SK-N-SH (cell line): ENCODE data around the gene MAST4. TPM values are rescaled to one million over a fixed set of nuclear protein-coding genes. Genes with fewer than 3 reads are reported as not detected.

ENCODE experiments used
- CTCF ChIA-PET: fragments of 300-600, 350-600 bp; formaldehyde crosslinking; extraction: SDS; loops from one replicate; lab custom pipeline; 2021; lab: Yijun Ruan, JAX
- POLR2A ChIA-PET: fragments of 350-600 bp; sonication (Branson Sonifier 250); formaldehyde crosslinking; extraction: SDS; loops from one replicate; lab custom pipeline; 2020; ENCODE audit warnings: antibody characterized with exemption, inconsistent platforms; lab: Yijun Ruan, JAX
- DNase-seq: peaks from one replicate; pipeline ENCODE4 v3.0.0; 2012
- H2AFZ ChIP-seq: fragments of 200-600 bp; sonication (generic); 2 replicates; pipeline ENCODE4 v1.8.1; 2016; ENCODE audit warnings: antibody characterized with exemption, mild to moderate bottlenecking, low read depth
- H3F3A ChIP-seq: fragments of 200-600 bp; sonication (generic); replicated peaks from 2 replicates; pipeline ENCODE3; 2016; ENCODE audit warnings: antibody characterized with exemption, mild to moderate bottlenecking; ENCODE audit not compliant: insufficient read depth
- H3K27ac ChIP-seq, 2 experiments: fragments of 200-500 bp in 1 of 2; fragments of 200-600 bp in 1 of 2; sonication (Bioruptor generic) in 1 of 2; sonication (generic), shearing (Covaris generic) in 1 of 2; 2 replicates each; pipeline versions ENCODE4 v1.5.1 to v1.6.1; 2014 to 2016; ENCODE audit warnings: low read depth in 2 of 2, inconsistent platforms in 1 of 2, low read length in 1 of 2, mild to moderate bottlenecking in 1 of 2, mixed read lengths in 1 of 2
- H3K27me3 ChIP-seq: fragments of 200-600 bp; sonication (generic), shearing (Covaris generic); 2 replicates; pipeline ENCODE4 v1.6.1; 2016; ENCODE audit warnings: mixed run types; ENCODE audit not compliant: insufficient read depth
- H3K36me3 ChIP-seq, 2 experiments: fragments of 200-500 bp in 1 of 2; fragments of 200-600 bp in 1 of 2; sonication (Bioruptor generic) in 1 of 2; sonication (generic) in 1 of 2; replicated peaks in 1 of 2; 2 replicates each; pipeline versions ENCODE3 to v1.5.1; 2014 to 2016; ENCODE audit warnings: low read length in 1 of 2, mild to moderate bottlenecking in 1 of 2; ENCODE audit not compliant: insufficient read depth in 2 of 2, control insufficient read depth in 1 of 2
- H3K4me1 ChIP-seq, 2 experiments: fragments of 200-500 bp in 1 of 2; fragments of 200-600 bp in 1 of 2; sonication (Bioruptor generic) in 1 of 2; sonication (generic), shearing (Covaris generic) in 1 of 2; 2 replicates each; pipeline versions ENCODE4 v1.5.1 to v1.6.1; 2014 to 2016; ENCODE audit warnings: low read depth in 1 of 2, low read length in 1 of 2, mixed run types in 1 of 2; ENCODE audit not compliant: insufficient read depth in 2 of 2, control insufficient read depth in 1 of 2
- H3K4me2 ChIP-seq: fragments of 200-600 bp; sonication (generic), shearing (Covaris generic); 2 replicates; pipeline ENCODE4 v1.6.1; 2017; ENCODE audit warnings: mixed run types
- H3K4me3 ChIP-seq, 2 experiments: fragments of 200-500 bp in 1 of 2; fragments of 200-600 bp in 1 of 2; sonication (Bioruptor generic) in 1 of 2; sonication (generic), shearing (Covaris generic) in 1 of 2; 2 replicates each; pipeline versions ENCODE4 v1.5.1 to v1.8.1; 2014 to 2016; ENCODE audit warnings: low read depth in 2 of 2, inconsistent platforms in 1 of 2, low read length in 1 of 2, mild to moderate bottlenecking in 1 of 2, mixed read lengths in 1 of 2, moderate library complexity in 1 of 2
- H3K79me2 ChIP-seq: fragments of 200-600 bp; sonication (generic); 2 replicates; pipeline ENCODE4 v1.8.1; 2017; ENCODE audit warnings: mild to moderate bottlenecking; ENCODE audit not compliant: insufficient read depth
- H3K9ac ChIP-seq: fragments of 200-600 bp; sonication (generic); 2 replicates; pipeline ENCODE4 v1.6.1; 2017; ENCODE audit warnings: mixed run types
- H3K9me2 ChIP-seq: fragments of 200-600 bp; sonication (generic); 2 replicates; pipeline ENCODE4 v1.6.1; 2017; ENCODE audit warnings: mixed run types
- H3K9me3 ChIP-seq: fragments of 200-600 bp; sonication (generic); 2 replicates; pipeline ENCODE4 v1.6.1; 2017; ENCODE audit warnings: mixed run types, mild to moderate bottlenecking, moderate library complexity
- H4K20me1 ChIP-seq: fragments of 200-600 bp; sonication (generic); 2 replicates; pipeline ENCODE4 v1.6.1; 2017; ENCODE audit warnings: mild to moderate bottlenecking, mixed run types; ENCODE audit not compliant: insufficient read depth
- CHD2 ChIP-seq: fragments of 150-350 bp; IDR thresholded peaks from 2 replicates; pipeline ENCODE4 v1.6.1; 2018; ENCODE audit warnings: low read length; ENCODE audit not compliant: partially characterized antibody
- FOSL2 ChIP-seq: IDR thresholded peaks from 2 replicates; pipeline ENCODE4 v1.4.0; 2012; ENCODE audit warnings: low read depth, mild to moderate bottlenecking, moderate library complexity, borderline replicate concordance
- FOXM1 ChIP-seq: IDR thresholded peaks from 2 replicates; pipeline ENCODE4 v1.4.0; 2012; ENCODE audit warnings: low read depth, mild to moderate bottlenecking
- GABPA ChIP-seq: IDR thresholded peaks from 2 replicates; pipeline ENCODE4 v1.4.0; 2012; ENCODE audit warnings: low read depth, mild to moderate bottlenecking
- GATA2 ChIP-seq: sonication (generic); formaldehyde crosslinking; IDR thresholded peaks from 2 replicates; pipeline ENCODE4 v1.5.0; 2020; ENCODE audit warnings: mild to moderate bottlenecking, missing genetic modification reagents
- JUND ChIP-seq: IDR thresholded peaks from 2 replicates; pipeline ENCODE4 v1.4.0; 2012
- MXI1 ChIP-seq: IDR thresholded peaks from 2 replicates; pipeline ENCODE4 v1.6.1; 2012; ENCODE audit warnings: mild to moderate bottlenecking, low read depth, low read length, improper control_type of control experiment
- POLR2AphosphoS5 ChIP-seq: IDR thresholded peaks from 2 replicates; pipeline ENCODE4 v1.6.1; 2012; ENCODE audit warnings: low read depth, low read length
- RAD21 ChIP-seq: IDR thresholded peaks from 2 replicates; pipeline ENCODE4 v1.6.1; 2012; ENCODE audit warnings: mild to moderate bottlenecking, low read length
- RFX5 ChIP-seq: IDR thresholded peaks from 2 replicates; pipeline ENCODE4 v1.6.1; 2012; ENCODE audit warnings: mild to moderate bottlenecking, improper control_type of control experiment, low read length
- RXRA ChIP-seq: IDR thresholded peaks from 2 replicates; pipeline ENCODE4 v1.4.0; 2012; ENCODE audit warnings: low read depth, mild to moderate bottlenecking, borderline replicate concordance
- SIN3A ChIP-seq: IDR thresholded peaks from 2 replicates; pipeline ENCODE4 v1.6.1; 2012; ENCODE audit warnings: low read depth, mild to moderate bottlenecking, low read length, moderate library complexity, borderline replicate concordance
- SMC3 ChIP-seq: IDR thresholded peaks from 2 replicates; pipeline ENCODE4 v1.6.1; 2012; ENCODE audit warnings: low read depth, low read length, improper control_type of control experiment
- TAF1 ChIP-seq: IDR thresholded peaks from 2 replicates; pipeline ENCODE4 v1.6.1; 2012; ENCODE audit warnings: low read depth, mild to moderate bottlenecking, low read length, moderate library complexity, borderline replicate concordance
- TCF12 ChIP-seq: IDR thresholded peaks from 2 replicates; pipeline ENCODE4 v1.4.0; 2012
- TEAD4 ChIP-seq: IDR thresholded peaks from 2 replicates; pipeline ENCODE4 v1.4.0; 2012; ENCODE audit warnings: mild to moderate bottlenecking, borderline replicate concordance; ENCODE audit not compliant: insufficient read depth
- YY1 ChIP-seq: IDR thresholded peaks from 2 replicates; pipeline ENCODE4 v1.4.0; 2012; ENCODE audit warnings: low read depth, mild to moderate bottlenecking
- WGBS: methylation state at CpG from one replicate; pipeline ENCODE4 v1.1.6; 2017; ENCODE audit warnings: low lambda C conversion rate; 5-methylcytosine and 5-hydroxymethylcytosine counted together
- polyA plus RNA-seq, 3 experiments: library from polyadenylated mRNA; depleted of rRNA; stranded (reverse); fragments of >200 nt; gene quantifications; 2 replicates each; pipeline ENCODE4 v1.2.3, GENCODE V29; 2012
- TF ChIP-seq, protein P1 (sequence below): fragments of 150-350 bp; IDR thresholded peaks from 2 replicates; pipeline ENCODE4 v1.6.1; 2017; ENCODE audit warnings: antibody characterized with exemption, low read length, low read depth, borderline replicate concordance
- TF ChIP-seq, protein P2 (sequence below): IDR thresholded peaks from 2 replicates; pipeline ENCODE4 v1.4.0; 2012; ENCODE audit warnings: low read depth
- TF ChIP-seq, protein P3 (sequence below): IDR thresholded peaks from 2 replicates; pipeline ENCODE4 v1.4.0; 2012; ENCODE audit warnings: low read depth, borderline replicate concordance
- TF ChIP-seq, protein P4 (sequence below): IDR thresholded peaks from 2 replicates; pipeline ENCODE4; 2012

Gene MAST4
- polyA plus RNA-seq, 1 of the 3 experiments (the other 2 are of a cell fraction): 2.2 TPM

DNA sequence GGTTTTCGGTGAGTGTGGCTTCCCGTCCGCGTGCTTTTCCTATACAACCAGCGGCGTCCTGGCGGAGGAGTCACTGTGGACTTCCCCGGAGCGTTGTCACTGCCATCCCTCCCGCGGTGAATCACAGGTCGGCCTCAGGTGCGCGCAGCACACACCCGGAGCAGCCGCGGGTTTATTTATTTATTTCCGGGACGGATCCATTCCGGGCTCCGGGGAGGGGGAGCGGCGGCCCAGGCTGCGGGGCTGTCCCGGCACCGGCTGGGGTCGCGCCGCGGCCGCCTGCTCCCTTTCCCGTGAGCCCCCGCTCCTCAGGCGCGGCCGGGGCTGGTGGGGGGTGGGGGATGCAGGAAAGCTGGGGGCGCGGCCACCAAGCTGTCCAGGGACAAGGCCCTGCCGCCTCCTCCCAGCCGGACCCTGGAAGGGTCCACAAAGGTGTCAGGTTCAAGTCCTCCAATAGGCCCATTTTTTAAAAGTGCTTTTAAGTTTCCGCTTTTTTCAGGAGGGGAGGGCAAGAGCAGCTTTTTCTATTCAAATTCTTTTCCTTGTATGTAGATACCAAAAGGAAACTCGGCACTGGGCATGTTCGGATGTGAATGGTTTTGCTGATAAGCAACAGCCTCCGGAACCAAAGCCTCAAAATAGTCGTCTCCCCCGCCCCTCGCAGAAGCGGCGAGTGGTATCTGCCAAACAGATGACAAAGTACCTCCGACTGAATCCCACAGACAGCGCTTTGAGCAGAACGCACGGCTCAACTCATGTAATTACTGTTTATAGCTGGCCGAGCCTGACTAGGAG lies 407.9 kb downstream of the MAST4 start:
- Histone ChIP-seq H3K9me3 (no peaks in the 10 kb centered on the region), H3K79me2 (peaks cover 13% of the 10 kb centered on the region; the same call in 1 of the 2 replicates), H3K27ac (peak overlapping the region; percentile 53 to 96), H2AFZ (peak overlapping the region; percentile 88), H3K27me3 (no peaks in the 10 kb centered on the region), H3K4me2 (peak overlapping the region; percentile 92), H3K9ac (peak overlapping the region; percentile 44), H3K36me3 (no peaks in the 10 kb centered on the region), H3K4me1 (peaks cover 7 to 22% of the 10 kb centered on the region in 2 experiments; a peak in 3 of 4 replicates), H3F3A (peaks cover 11% of the 10 kb centered on the region), H3K4me3 (peak overlapping the region; percentile 60 to 61), H3K9me2 (no peaks in the 10 kb centered on the region), H4K20me1 (no peaks in the 10 kb centered on the region)
- peak; percentile 90 for DNase-seq
- POLR2A ChIA-PET: interaction anchor here (0.7 to 1.2 kb wide), 4 partner anchors 15 to 85 kb away, joined by 3 read pairs; no protein-coding TSS in a partner anchor
- CTCF ChIA-PET: interaction anchor here (1.0 to 2.0 kb wide), 4 partner anchors 15 to 204 kb away, joined by 4 to 16 read pairs (median 7); no protein-coding TSS in a partner anchor
- TF ChIP-seq TEAD4: 0 out of 2 replicates have a peak, but pooled peaks have one; percentile 19
- TF ChIP-seq GATA2 (CRISPR knock-in tag): peak; percentile 36; the same call in 1 of the 2 replicates
- peak; percentile 56; the same call in 1 of the 2 replicates for TF ChIP-seq TAF1
- TF ChIP-seq MXI1: peak; percentile 73; the same call in 1 of the 2 replicates
- peak; percentile 45; the same call in 1 of the 2 replicates for TF ChIP-seq TCF12
- TF ChIP-seq RXRA: no peak
- TF ChIP-seq SMC3: 0 out of 2 replicates have a peak, but pooled peaks have one; percentile 2
- TF ChIP-seq, protein P1, sequence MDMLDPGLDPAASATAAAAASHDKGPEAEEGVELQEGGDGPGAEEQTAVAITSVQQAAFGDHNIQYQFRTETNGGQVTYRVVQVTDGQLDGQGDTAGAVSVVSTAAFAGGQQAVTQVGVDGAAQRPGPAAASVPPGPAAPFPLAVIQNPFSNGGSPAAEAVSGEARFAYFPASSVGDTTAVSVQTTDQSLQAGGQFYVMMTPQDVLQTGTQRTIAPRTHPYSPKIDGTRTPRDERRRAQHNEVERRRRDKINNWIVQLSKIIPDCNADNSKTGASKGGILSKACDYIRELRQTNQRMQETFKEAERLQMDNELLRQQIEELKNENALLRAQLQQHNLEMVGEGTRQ: no peak
- peak; percentile 37 for TF ChIP-seq RAD21
- TF ChIP-seq FOXM1: peak; percentile 56; the same call in 1 of the 2 replicates
- peak; percentile 48 for TF ChIP-seq CHD2
- TF ChIP-seq, protein P2, sequence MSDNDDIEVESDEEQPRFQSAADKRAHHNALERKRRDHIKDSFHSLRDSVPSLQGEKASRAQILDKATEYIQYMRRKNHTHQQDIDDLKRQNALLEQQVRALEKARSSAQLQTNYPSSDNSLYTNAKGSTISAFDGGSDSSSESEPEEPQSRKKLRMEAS: peak; percentile 5; the same call in 1 of the 2 replicates
- TF ChIP-seq POLR2AphosphoS5: peak; percentile 83
- no peak for TF ChIP-seq GABPA
- no peak for TF ChIP-seq RFX5
- TF ChIP-seq, protein P3, sequence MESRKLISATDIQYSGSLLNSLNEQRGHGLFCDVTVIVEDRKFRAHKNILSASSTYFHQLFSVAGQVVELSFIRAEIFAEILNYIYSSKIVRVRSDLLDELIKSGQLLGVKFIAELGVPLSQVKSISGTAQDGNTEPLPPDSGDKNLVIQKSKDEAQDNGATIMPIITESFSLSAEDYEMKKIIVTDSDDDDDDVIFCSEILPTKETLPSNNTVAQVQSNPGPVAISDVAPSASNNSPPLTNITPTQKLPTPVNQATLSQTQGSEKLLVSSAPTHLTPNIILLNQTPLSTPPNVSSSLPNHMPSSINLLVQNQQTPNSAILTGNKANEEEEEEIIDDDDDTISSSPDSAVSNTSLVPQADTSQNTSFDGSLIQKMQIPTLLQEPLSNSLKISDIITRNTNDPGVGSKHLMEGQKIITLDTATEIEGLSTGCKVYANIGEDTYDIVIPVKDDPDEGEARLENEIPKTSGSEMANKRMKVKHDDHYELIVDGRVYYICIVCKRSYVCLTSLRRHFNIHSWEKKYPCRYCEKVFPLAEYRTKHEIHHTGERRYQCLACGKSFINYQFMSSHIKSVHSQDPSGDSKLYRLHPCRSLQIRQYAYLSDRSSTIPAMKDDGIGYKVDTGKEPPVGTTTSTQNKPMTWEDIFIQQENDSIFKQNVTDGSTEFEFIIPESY: no peak
- 0 out of 2 replicates have a peak, but pooled peaks have one; percentile 10 for TF ChIP-seq YY1
- peak; percentile 59; the same call in 1 of the 2 replicates for TF ChIP-seq SIN3A
- 0 out of 2 replicates have a peak, but pooled peaks have one; percentile 6 for TF ChIP-seq FOSL2
- TF ChIP-seq JUND: 0 out of 2 replicates have a peak, but pooled peaks have one; percentile 8
- TF ChIP-seq, protein P4, sequence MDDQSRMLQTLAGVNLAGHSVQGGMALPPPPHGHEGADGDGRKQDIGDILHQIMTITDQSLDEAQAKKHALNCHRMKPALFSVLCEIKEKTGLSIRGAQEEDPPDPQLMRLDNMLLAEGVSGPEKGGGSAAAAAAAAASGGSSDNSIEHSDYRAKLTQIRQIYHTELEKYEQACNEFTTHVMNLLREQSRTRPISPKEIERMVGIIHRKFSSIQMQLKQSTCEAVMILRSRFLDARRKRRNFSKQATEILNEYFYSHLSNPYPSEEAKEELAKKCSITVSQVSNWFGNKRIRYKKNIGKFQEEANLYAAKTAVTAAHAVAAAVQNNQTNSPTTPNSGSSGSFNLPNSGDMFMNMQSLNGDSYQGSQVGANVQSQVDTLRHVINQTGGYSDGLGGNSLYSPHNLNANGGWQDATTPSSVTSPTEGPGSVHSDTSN: peak; percentile 79
- WGBS: 2% methylated on average over 30 of the region's 54 CpGs
